SK-N-SH (cell line): ENCODE measurements around the gene PIP4K2B. TPM values are rescaled to one million over a fixed set of nuclear protein-coding genes. Genes with fewer than 3 reads are reported as not detected.
A peak's percentile ranks its signal among the peaks of the same experiment; 100 is the strongest.

Experiments used
- CTCF ChIA-PET: fragments of 300-600, 350-600 bp; formaldehyde crosslinking; extraction: SDS; loops from one replicate; lab custom pipeline; 2021; lab: Yijun Ruan, JAX
- POLR2A ChIA-PET: fragments of 350-600 bp; sonication (Branson Sonifier 250); formaldehyde crosslinking; extraction: SDS; loops from one replicate; lab custom pipeline; 2020; ENCODE audit warnings: antibody characterized with exemption, inconsistent platforms; lab: Yijun Ruan, JAX
- DNase-seq: peaks from one replicate; pipeline ENCODE4 v3.0.0; 2012
- H2AFZ ChIP-seq: fragments of 200-600 bp; sonication (generic); 2 replicates; pipeline ENCODE4 v1.8.1; 2016; ENCODE audit warnings: antibody characterized with exemption, mild to moderate bottlenecking, low read depth
- H3F3A ChIP-seq: fragments of 200-600 bp; sonication (generic); replicated peaks from 2 replicates; pipeline ENCODE3; 2016; ENCODE audit warnings: antibody characterized with exemption, mild to moderate bottlenecking; ENCODE audit not compliant: insufficient read depth
- H3K27ac ChIP-seq, 2 experiments: fragments of 200-500 bp in 1 of 2; fragments of 200-600 bp in 1 of 2; sonication (Bioruptor generic) in 1 of 2; sonication (generic), shearing (Covaris generic) in 1 of 2; 2 replicates each; pipeline versions ENCODE4 v1.5.1 to v1.6.1; 2014 to 2016; ENCODE audit warnings: low read depth in 2 of 2, inconsistent platforms in 1 of 2, low read length in 1 of 2, mild to moderate bottlenecking in 1 of 2, mixed read lengths in 1 of 2
- H3K27me3 ChIP-seq: fragments of 200-600 bp; sonication (generic), shearing (Covaris generic); 2 replicates; pipeline ENCODE4 v1.6.1; 2016; ENCODE audit warnings: mixed run types; ENCODE audit not compliant: insufficient read depth
- H3K36me3 ChIP-seq, 2 experiments: fragments of 200-500 bp in 1 of 2; fragments of 200-600 bp in 1 of 2; sonication (Bioruptor generic) in 1 of 2; sonication (generic) in 1 of 2; replicated peaks in 1 of 2; 2 replicates each; pipeline versions ENCODE3 to v1.5.1; 2014 to 2016; ENCODE audit warnings: low read length in 1 of 2, mild to moderate bottlenecking in 1 of 2; ENCODE audit not compliant: insufficient read depth in 2 of 2, control insufficient read depth in 1 of 2
- H3K4me1 ChIP-seq, 2 experiments: fragments of 200-500 bp in 1 of 2; fragments of 200-600 bp in 1 of 2; sonication (Bioruptor generic) in 1 of 2; sonication (generic), shearing (Covaris generic) in 1 of 2; 2 replicates each; pipeline versions ENCODE4 v1.5.1 to v1.6.1; 2014 to 2016; ENCODE audit warnings: low read depth in 1 of 2, low read length in 1 of 2, mixed run types in 1 of 2; ENCODE audit not compliant: insufficient read depth in 2 of 2, control insufficient read depth in 1 of 2
- H3K4me2 ChIP-seq: fragments of 200-600 bp; sonication (generic), shearing (Covaris generic); 2 replicates; pipeline ENCODE4 v1.6.1; 2017; ENCODE audit warnings: mixed run types
- H3K4me3 ChIP-seq, 2 experiments: fragments of 200-500 bp in 1 of 2; fragments of 200-600 bp in 1 of 2; sonication (Bioruptor generic) in 1 of 2; sonication (generic), shearing (Covaris generic) in 1 of 2; 2 replicates each; pipeline versions ENCODE4 v1.5.1 to v1.8.1; 2014 to 2016; ENCODE audit warnings: low read depth in 2 of 2, inconsistent platforms in 1 of 2, low read length in 1 of 2, mild to moderate bottlenecking in 1 of 2, mixed read lengths in 1 of 2, moderate library complexity in 1 of 2
- H3K79me2 ChIP-seq: fragments of 200-600 bp; sonication (generic); 2 replicates; pipeline ENCODE4 v1.8.1; 2017; ENCODE audit warnings: mild to moderate bottlenecking; ENCODE audit not compliant: insufficient read depth
- H3K9ac ChIP-seq: fragments of 200-600 bp; sonication (generic); 2 replicates; pipeline ENCODE4 v1.6.1; 2017; ENCODE audit warnings: mixed run types
- H3K9me2 ChIP-seq: fragments of 200-600 bp; sonication (generic); 2 replicates; pipeline ENCODE4 v1.6.1; 2017; ENCODE audit warnings: mixed run types
- H3K9me3 ChIP-seq: fragments of 200-600 bp; sonication (generic); 2 replicates; pipeline ENCODE4 v1.6.1; 2017; ENCODE audit warnings: mixed run types, mild to moderate bottlenecking, moderate library complexity
- H4K20me1 ChIP-seq: fragments of 200-600 bp; sonication (generic); 2 replicates; pipeline ENCODE4 v1.6.1; 2017; ENCODE audit warnings: mild to moderate bottlenecking, mixed run types; ENCODE audit not compliant: insufficient read depth
- EP300 ChIP-seq, 2 experiments: IDR thresholded peaks; 2 replicates each; pipeline versions ENCODE4 v1.4.0 to v1.6.1; 2012; ENCODE audit warnings: borderline replicate concordance in 1 of 2, low read depth in 1 of 2, low read length in 1 of 2
- MXI1 ChIP-seq: IDR thresholded peaks from 2 replicates; pipeline ENCODE4 v1.6.1; 2012; ENCODE audit warnings: mild to moderate bottlenecking, low read depth, low read length, improper control_type of control experiment
- NRF1 ChIP-seq: IDR thresholded peaks from 2 replicates; pipeline ENCODE4 v1.6.1; 2012; ENCODE audit warnings: low read depth, mild to moderate bottlenecking, low read length
- SIN3A ChIP-seq: IDR thresholded peaks from 2 replicates; pipeline ENCODE4 v1.6.1; 2012; ENCODE audit warnings: low read depth, mild to moderate bottlenecking, low read length, moderate library complexity, borderline replicate concordance
- ZBTB33 ChIP-seq: IDR thresholded peaks from 2 replicates; pipeline ENCODE4 v1.4.0; 2012; ENCODE audit warnings: low read depth, borderline replicate concordance
- WGBS: methylation state at CpG from one replicate; pipeline ENCODE4 v1.1.6; 2017; ENCODE audit warnings: low lambda C conversion rate; 5-methylcytosine and 5-hydroxymethylcytosine counted together
- polyA plus RNA-seq, 3 experiments: library from polyadenylated mRNA; depleted of rRNA; stranded (reverse); fragments of >200 nt; gene quantifications; 2 replicates each; pipeline ENCODE4 v1.2.3, GENCODE V29; 2012
- TF ChIP-seq, protein P1 (sequence below): IDR thresholded peaks from 2 replicates; pipeline ENCODE4 v1.4.0; 2012; ENCODE audit warnings: low read depth, borderline replicate concordance

The PIP4K2B gene
- polyA plus RNA-seq, 1 of the 3 experiments (the other 2 are of a cell fraction) = 29.8 TPM

DNA sequence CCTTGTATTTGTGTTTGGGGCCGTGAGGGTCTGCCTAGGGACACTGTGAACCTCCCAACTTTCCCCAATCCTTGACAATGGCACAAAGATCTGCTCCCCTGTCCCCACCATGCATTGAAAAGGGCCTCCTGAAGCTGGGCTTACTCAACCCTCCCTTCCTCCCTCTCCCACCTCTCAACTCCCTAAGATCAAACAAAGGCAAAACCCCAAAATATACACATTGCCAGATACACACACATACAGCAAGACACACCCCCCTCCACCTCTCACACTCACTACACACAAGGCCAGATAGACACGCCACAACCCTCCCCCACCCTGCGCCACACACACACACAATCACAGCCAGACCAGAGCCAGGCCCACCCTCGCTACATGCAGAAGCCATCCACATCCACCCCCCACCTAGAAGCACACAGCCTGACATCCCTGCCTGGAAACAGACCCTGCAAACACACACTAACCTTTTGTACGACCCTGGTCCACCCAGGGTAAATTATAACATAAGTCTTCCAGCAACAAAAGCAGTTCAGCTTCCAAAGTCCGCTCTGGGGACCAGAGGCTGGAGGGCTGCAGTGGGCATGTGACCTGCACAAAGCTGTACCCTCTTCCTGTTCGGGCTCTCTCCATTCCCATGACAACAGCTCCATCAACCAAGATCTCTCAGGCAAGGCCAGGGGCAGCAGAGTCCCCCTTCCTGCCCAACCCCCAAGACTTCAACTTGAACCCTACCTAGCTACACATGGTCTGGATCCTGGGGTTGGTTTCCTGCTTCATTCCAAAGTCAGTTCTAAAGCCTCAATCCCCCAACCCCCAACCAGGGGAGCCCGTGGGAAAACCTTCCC, 53.1 kb downstream of the PIP4K2B start:
- no peaks in the 10 kb centered on the region for H3K9me2 ChIP-seq
- H3K4me2 ChIP-seq = peak overlapping the region; percentile 99
- no peak overlapping the region for H2AFZ ChIP-seq
- WGBS = 52% methylated on average over 8 of the region's 8 CpGs
- peak overlapping the region; percentile 86 to 93 for H3K4me3 ChIP-seq
- peak overlapping the region; percentile 90 for H3K9ac ChIP-seq
- no peaks in the 10 kb centered on the region for H3K27me3 ChIP-seq
- peak overlapping the region; percentile 71 to 95; a peak in 3 of 4 replicates for H3K27ac ChIP-seq
- peaks cover 6% of the 10 kb centered on the region for H3F3A ChIP-seq
- H3K36me3 ChIP-seq = no peaks in the 10 kb centered on the region
- H3K9me3 ChIP-seq = no peaks in the 10 kb centered on the region
- ChIA-PET POLR2A (interaction anchor here (0.9 to 2.4 kb wide), 4 partner anchors 11 to 179 kb away, joined by 3 to 9 read pairs (median 6); partner anchors contain the start of genes CISD3, LASP1NB and MLLT6), CTCF (interaction anchor here (0.9 to 7.4 kb wide), 5 partner anchors 13 to 188 kb away, joined by 3 to 88 read pairs (median 4); partner anchors contain the start of gene CISD3)
- no peak for DNase-seq
- H4K20me1 ChIP-seq = peaks cover 59% of the 10 kb centered on the region
- peaks cover 9 to 61% of the 10 kb centered on the region in 2 experiments; a peak in 2 of 4 replicates for H3K4me1 ChIP-seq
- peaks cover 80% of the 10 kb centered on the region for H3K79me2 ChIP-seq
- TF ChIP-seq EP300 (IDR thresholded peaks at IDR 0.05; ENCODE audit: borderline replicate concordance in 1 of 2, low read depth in 1 of 2, low read length in 1 of 2) = no peak
- TF ChIP-seq, protein P1, sequence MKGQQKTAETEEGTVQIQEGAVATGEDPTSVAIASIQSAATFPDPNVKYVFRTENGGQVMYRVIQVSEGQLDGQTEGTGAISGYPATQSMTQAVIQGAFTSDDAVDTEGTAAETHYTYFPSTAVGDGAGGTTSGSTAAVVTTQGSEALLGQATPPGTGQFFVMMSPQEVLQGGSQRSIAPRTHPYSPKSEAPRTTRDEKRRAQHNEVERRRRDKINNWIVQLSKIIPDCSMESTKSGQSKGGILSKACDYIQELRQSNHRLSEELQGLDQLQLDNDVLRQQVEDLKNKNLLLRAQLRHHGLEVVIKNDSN = peak; percentile 51; the same call in 1 of the 2 replicates
- TF ChIP-seq MXI1 = no peak; the same call in 1 of the 2 replicates
- TF ChIP-seq SIN3A = no peak
- TF ChIP-seq, all 33 proteins: peak for 1

DNA sequence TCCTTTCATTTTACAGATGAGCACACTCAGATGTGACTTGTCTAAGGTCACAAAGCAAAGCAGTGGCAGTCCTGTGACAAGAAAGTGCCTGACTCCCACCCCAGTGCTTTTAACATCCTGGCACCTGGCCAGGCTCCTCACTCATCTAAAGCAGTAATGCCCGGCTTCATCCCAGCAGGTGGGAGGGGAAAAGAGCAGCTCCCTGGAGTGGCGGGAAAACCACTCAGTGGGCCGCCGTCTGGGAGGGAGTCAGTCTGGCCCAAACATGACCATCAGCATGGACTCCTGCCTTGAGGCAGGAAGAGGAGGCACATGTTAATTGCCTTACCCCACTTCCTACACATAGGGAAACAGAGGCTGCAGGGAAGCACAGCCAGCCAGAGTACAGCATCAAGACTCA, 53.8 kb downstream of the PIP4K2B start:
- POLR2A ChIA-PET = interaction anchor here (1.0 to 2.4 kb wide), 3 partner anchors 10 to 40 kb away, joined by 3 to 9 read pairs (median 8); partner anchors contain the start of genes CISD3 and MLLT6
- Histone ChIP-seq H2AFZ (no peak overlapping the region), H3K9ac (no peak overlapping the region), H4K20me1 (peaks cover 66% of the 10 kb centered on the region), H3K27me3 (no peaks in the 10 kb centered on the region), H3K36me3 (no peaks in the 10 kb centered on the region)
- no peak for TF ChIP-seq NRF1
- no peak for TF ChIP-seq ZBTB33
- TF ChIP-seq, all 33 proteins: peak for 0
- CTCF ChIA-PET = interaction anchor here (0.9 to 7.4 kb wide), 4 partner anchors 12 to 187 kb away, joined by 3 to 88 read pairs (median 4); partner anchors contain the start of gene CISD3
- H3F3A ChIP-seq = peaks cover 4% of the 10 kb centered on the region
- no peaks in the 10 kb centered on the region for H3K9me2 ChIP-seq
- H3K27ac ChIP-seq = peak overlapping the region; percentile 18 to 95; a peak in 3 of 4 replicates
- peaks cover 87% of the 10 kb centered on the region for H3K79me2 ChIP-seq
- no peak for DNase-seq
- H3K4me2 ChIP-seq = peak overlapping the region; percentile 99
- H3K4me3 ChIP-seq = peak overlapping the region in 1 of 2 experiments; percentile 86; a peak in 1 of 4 replicates
- no peaks in the 10 kb centered on the region for H3K9me3 ChIP-seq
- H3K4me1 ChIP-seq = peaks cover 9 to 64% of the 10 kb centered on the region in 2 experiments; a peak in 2 of 4 replicates
- 59% methylated on average over 4 of the region's 4 CpGs for WGBS
